Lung (tissue), 12 donors: ENCODE measurements around the gene SLCO2B1. TPM values are rescaled to one million over a fixed set of nuclear protein-coding genes. Genes with fewer than 3 reads are reported as not detected.

Experiments used
- ATAC-seq: fragments of 200-7000 bp; cut with Tn5 transposase; one replicate; pipeline ENCODE4 v1.9.1; 2020; ENCODE audit warnings: moderate number of reproducible peaks; ENCODE audit not compliant: insufficient read depth, low FRiP score
- DNase-seq, 3 donors: peaks; one replicate each; pipeline ENCODE4 v3.0.0-alpha.2; 2013 to 2017
- H3K27ac ChIP-seq, 2 donors: one replicate each; pipeline ENCODE4 v1.5.1; 2013; ENCODE audit warnings: mild to moderate bottlenecking in 2 of 2, moderate library complexity in 2 of 2, control low read depth in 1 of 2, inconsistent platforms in 1 of 2, low read depth in 1 of 2, low read length in 1 of 2
- H3K27me3 ChIP-seq, 3 donors: one replicate each; pipeline ENCODE4 v1.5.1; 2013; ENCODE audit warnings: low read length in 2 of 3; ENCODE audit not compliant: control insufficient read depth in 3 of 3, insufficient read depth in 3 of 3
- H3K36me3 ChIP-seq, 4 donors: one replicate each; pipeline ENCODE4 v1.5.1; 2013; ENCODE audit warnings: low read length in 4 of 4, mild to moderate bottlenecking in 1 of 4, moderate library complexity in 1 of 4; ENCODE audit not compliant: control insufficient read depth in 4 of 4, insufficient read depth in 4 of 4
- H3K4me1 ChIP-seq, 5 donors: one replicate each; pipeline ENCODE4 v1.5.1; 2013; ENCODE audit warnings: low read length in 5 of 5, mild to moderate bottlenecking in 2 of 5, moderate library complexity in 1 of 5; ENCODE audit not compliant: control insufficient read depth in 5 of 5, insufficient read depth in 5 of 5
- H3K4me3 ChIP-seq: one replicate; pipeline ENCODE4 v1.5.1; 2013; ENCODE audit warnings: mild to moderate bottlenecking, control low read depth, moderate library complexity
- H3K9ac ChIP-seq, 2 donors: one replicate each; pipeline ENCODE4 v1.5.1; 2013; ENCODE audit warnings: low read length in 2 of 2, control low read depth in 1 of 2; ENCODE audit not compliant: insufficient read depth in 1 of 2
- H3K9me3 ChIP-seq, 4 donors: one replicate each; pipeline ENCODE4 v1.5.1; 2013; ENCODE audit warnings: low read length in 3 of 4, mild to moderate bottlenecking in 1 of 4, moderate library complexity in 1 of 4; ENCODE audit not compliant: control insufficient read depth in 4 of 4, insufficient read depth in 3 of 4
- whole genome bisulfite sequencing, 2 donors: extraction: QIAGEN DNeasy Blood & Tissue Kit; methylation state at CpG; one replicate each; pipeline ENCODE4 v1.1.7; 2013; 5-methylcytosine and 5-hydroxymethylcytosine counted together
- polyA plus RNA-seq, 2 donors: library from polyadenylated mRNA; stranded (reverse); fragments of 200-250 nt; gene quantifications; one replicate each; pipeline ENCODE4 v1.2.1, GENCODE V29; 2013
- total RNA-seq, 2 donors: library from RNA; depleted of rRNA in 1 of 2; stranded (reverse); fragments of >200 nt in 1 of 2; gene quantifications; one replicate each; pipeline ENCODE4 v1.2.1, GENCODE V29; 2014 to 2021
- TF ChIP-seq, protein P1 (sequence below): IDR thresholded peaks from 2 replicates; pipeline ENCODE4 v1.5.1; 2012; ENCODE audit warnings: mild to moderate bottlenecking; ENCODE audit errors: control extremely low read depth, extremely low read depth
- donor health status: control.
- donor health status: control.
- donor health status: Bipolar disorder and iron deficiency.
- donor health status: healthy.
- donor health status: DM: yes; HTN: yes; CAD: no.

The SLCO2B1 gene
- total and polyA plus RNA-seq, 4 donors = 22.2 to 244 (median 55.2) TPM

DNA sequence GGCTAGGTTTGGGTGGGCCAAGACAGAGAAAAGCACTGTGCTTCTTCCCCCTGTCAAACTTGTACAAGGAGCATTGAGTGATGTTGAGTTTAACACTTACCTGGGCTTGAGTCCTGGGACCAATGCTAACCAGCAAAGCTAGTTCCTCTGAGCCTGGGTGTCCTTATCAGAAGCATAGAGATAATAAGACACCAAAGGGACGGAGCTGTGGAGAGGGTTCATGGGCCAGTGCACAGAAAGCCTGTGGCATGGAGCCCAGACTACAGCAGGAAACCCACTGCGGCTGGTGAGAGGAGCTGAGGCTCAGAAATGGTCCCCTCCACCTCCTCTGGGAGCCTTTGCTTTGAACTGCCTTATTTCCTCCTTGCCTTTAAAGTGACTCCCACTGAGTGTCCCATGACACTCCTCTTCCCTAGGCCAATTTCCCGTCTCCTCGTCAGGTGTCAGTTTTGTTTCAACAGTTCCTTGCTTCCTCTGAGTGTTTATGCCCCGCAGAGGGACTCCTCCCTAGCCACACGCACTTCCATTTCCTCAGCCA is 9.4 kb downstream of the SLCO2B1 start:
- no peaks in the 10 kb centered on the region for H3K27me3 ChIP-seq
- DNase-seq (peak in 2 of 3 donors; percentile 35 to 66), ATAC-seq (no peak)
- H3K9me3 ChIP-seq = peaks cover 0 to 5% (median 1%) of the 10 kb centered on the region in 4 donors
- no peak overlapping the region for H3K4me3 ChIP-seq
- H3K9ac ChIP-seq = no peak overlapping the region
- TF ChIP-seq, protein P1, sequence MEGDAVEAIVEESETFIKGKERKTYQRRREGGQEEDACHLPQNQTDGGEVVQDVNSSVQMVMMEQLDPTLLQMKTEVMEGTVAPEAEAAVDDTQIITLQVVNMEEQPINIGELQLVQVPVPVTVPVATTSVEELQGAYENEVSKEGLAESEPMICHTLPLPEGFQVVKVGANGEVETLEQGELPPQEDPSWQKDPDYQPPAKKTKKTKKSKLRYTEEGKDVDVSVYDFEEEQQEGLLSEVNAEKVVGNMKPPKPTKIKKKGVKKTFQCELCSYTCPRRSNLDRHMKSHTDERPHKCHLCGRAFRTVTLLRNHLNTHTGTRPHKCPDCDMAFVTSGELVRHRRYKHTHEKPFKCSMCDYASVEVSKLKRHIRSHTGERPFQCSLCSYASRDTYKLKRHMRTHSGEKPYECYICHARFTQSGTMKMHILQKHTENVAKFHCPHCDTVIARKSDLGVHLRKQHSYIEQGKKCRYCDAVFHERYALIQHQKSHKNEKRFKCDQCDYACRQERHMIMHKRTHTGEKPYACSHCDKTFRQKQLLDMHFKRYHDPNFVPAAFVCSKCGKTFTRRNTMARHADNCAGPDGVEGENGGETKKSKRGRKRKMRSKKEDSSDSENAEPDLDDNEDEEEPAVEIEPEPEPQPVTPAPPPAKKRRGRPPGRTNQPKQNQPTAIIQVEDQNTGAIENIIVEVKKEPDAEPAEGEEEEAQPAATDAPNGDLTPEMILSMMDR = no peak
- H3K27ac ChIP-seq = peak overlapping the region; percentile 42 to 90
- 36 to 62% methylated on average over 6 of the region's 6 CpGs for WGBS, 2 donors
- peaks cover 0 to 4% (median 0%) of the 10 kb centered on the region in 4 donors for H3K36me3 ChIP-seq
- H3K4me1 ChIP-seq = peaks cover 0 to 37% (median 0%) of the 10 kb centered on the region in 5 donors

DNA sequence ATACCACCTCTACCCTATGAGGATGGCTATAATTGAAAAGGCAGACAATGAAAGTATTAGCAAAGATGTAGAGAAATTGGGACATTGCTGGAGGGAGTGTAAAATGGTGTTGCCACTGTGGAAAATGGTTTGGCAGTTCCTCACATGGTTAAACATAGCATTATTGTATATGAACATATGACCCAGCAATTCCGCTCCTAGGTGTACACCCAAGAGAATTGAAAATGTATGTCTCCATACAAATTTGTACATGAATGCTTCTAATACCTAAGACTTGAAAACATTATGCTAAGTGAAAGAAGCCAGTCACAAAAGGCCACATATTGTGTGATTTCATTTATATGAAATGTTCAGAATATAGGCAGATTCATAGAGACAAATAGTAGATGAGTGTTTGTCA is 10.0 kb downstream of the SLCO2B1 start:
- Histone ChIP-seq H3K9me3 (peaks cover 0 to 5% (median 1%) of the 10 kb centered on the region in 4 donors), H3K27ac (no peak overlapping the region), H3K27me3 (no peaks in the 10 kb centered on the region), H3K4me1 (peaks cover 0 to 37% (median 0%) of the 10 kb centered on the region in 5 donors), H3K36me3 (peaks cover 0 to 5% (median 0%) of the 10 kb centered on the region in 4 donors), H3K4me3 (no peak overlapping the region), H3K9ac (no peak overlapping the region)
- DNase-seq (no peak), ATAC-seq (no peak)
- TF ChIP-seq, protein P1 = no peak
- WGBS, 2 donors = 78 to 81% methylated on average over 1 of the region's 1 CpG

DNA sequence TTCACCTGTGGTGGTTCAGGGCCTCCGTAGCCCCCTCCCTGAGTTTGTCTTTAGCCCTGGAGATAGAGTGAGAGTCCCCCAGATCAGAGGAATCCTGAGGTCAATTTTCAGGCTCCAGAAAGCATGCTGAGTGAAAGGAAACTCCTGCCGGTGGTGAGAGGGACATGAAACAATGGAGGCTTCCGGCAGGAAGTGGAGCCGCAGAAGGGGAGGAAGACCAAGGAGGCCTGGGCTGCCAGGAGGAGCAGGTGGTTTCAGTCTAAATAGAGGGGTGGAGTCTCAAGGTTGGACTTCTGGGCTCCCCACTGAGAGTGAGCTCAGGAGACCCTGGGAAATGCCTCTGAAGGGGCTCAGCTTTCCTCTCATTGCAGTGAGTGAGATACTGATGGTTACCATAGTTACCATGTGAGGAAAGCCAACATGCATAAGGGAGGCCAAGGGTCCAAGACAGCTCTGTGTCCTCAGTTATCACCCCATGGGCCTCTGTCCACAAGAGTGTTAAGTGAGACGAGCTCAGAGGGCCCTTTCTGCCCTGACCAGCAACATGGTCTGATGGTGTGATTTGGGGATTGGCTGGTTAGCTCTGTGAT is 10.7 kb downstream of the SLCO2B1 start:
- no peak overlapping the region for H3K4me3 ChIP-seq
- TF ChIP-seq, protein P1 = no peak
- H3K27ac ChIP-seq = peak overlapping the region in 1 of 2 donors; percentile 68
- peaks cover 0 to 34% (median 0%) of the 10 kb centered on the region in 5 donors for H3K4me1 ChIP-seq
- peak in 2 of 3 donors; percentile 9 to 39 for DNase-seq
- H3K27me3 ChIP-seq = no peaks in the 10 kb centered on the region
- WGBS, 2 donors = 46 to 49% methylated on average over 5 of the region's 5 CpGs
- H3K9me3 ChIP-seq = peaks cover 0 to 5% (median 1%) of the 10 kb centered on the region in 4 donors
- no peak overlapping the region for H3K9ac ChIP-seq
- peaks cover 0 to 6% (median 0%) of the 10 kb centered on the region in 4 donors for H3K36me3 ChIP-seq
- no peak for ATAC-seq
